ENCODE results near the gene GDF15. TPM values are rescaled to one million over a fixed set of nuclear protein-coding genes. Genes with fewer than 3 reads are reported as not detected.

The GDF15 gene
- total RNA-seq, 4 donors from 2014 or later = 36.3 to 77.0 (median 58.9) TPM

- Histone ChIP-seq H3K9me3 (no peaks in the 10 kb centered on the region), H3K36me3 (no peaks in the 10 kb centered on the region), H3K27me3 (peaks cover 24% of the 10 kb centered on the region), H3K27ac (peak overlapping the region; percentile 87 to 92 (median 88)), H3K4me1 (peaks cover 35 to 51% (median 49%) of the 10 kb centered on the region in 4 donors), H3K4me3 (peak overlapping the region in 1 of 4 donors; percentile 22)
- TF ChIP-seq POLR2A (IDR thresholded peaks at IDR 0.05) (no peak), EP300 (IDR thresholded peaks at IDR 0.05; ENCODE audit: low read depth) (no peak), CTCF (IDR thresholded peaks at IDR 0.05) (no peak), POLR2AphosphoS5 (IDR thresholded peaks at IDR 0.05) (no peak)
- intact Hi-C loops (cut with DNase I; ENCODE audit: low total_unique reads) (loop anchor here (10.0 kb wide), 2 partner anchors 150 to 210 kb away; partner anchors contain the start of gene RAB3A), in situ Hi-C loops (cut with MboI; ENCODE audit: low pct_ligation_motif_present in 1 of 4, low pct_unique_long_range_greater_than_20kb in 1 of 4, low sequenced_read_pairs in 3 of 4) (loop anchor here in 2 of 4 donors (5.0 to 25.0 kb wide), 2 partner anchors 72 to 152 kb away; partner anchors contain the start of genes IQCN (in 1 of the 2) and PGPEP1 (in 1 of the 2))
- no peak for DNase-seq
- 10 to 29% methylated on average over 4 to 11 of the region's 11 CpGs for WGBS, 2 donors (ENCODE audit: low coverage in 1 of 2)
Observed at GRCh38 chr19:18414504-18415177, 28.7 kb downstream of the GDF15 start.

- TF ChIP-seq POLR2AphosphoS5 (IDR thresholded peaks at IDR 0.05) (peak; percentile 40 to 66 (median 58)), POLR2A (IDR thresholded peaks at IDR 0.05) (no peak)
- 35% methylated on average over 25 of the region's 25 CpGs; no CpG with 5 or more reads in 1 of the 2 donors for WGBS, 2 donors (ENCODE audit: low coverage in 1 of 2)
- peaks cover 35 to 56% (median 54%) of the 10 kb centered on the region in 4 donors for H3K4me1 ChIP-seq
- in situ Hi-C loops (cut with MboI; ENCODE audit: low pct_ligation_motif_present in 1 of 4, low pct_unique_long_range_greater_than_20kb in 1 of 4, low sequenced_read_pairs in 3 of 4) (loop anchor here in 1 of 4 donors (25.0 kb wide), 1 partner anchor 153 kb away; the partner anchor contains the start of gene IQCN), intact Hi-C loops (cut with DNase I; ENCODE audit: low total_unique reads) (loop anchor here (10.0 kb wide), 2 partner anchors 151 to 211 kb away; partner anchors contain the start of gene RAB3A)
- H3K27me3 ChIP-seq = peaks cover 24% of the 10 kb centered on the region
- peak overlapping the region in 2 of 4 donors; percentile 5 to 22 for H3K4me3 ChIP-seq
- DNase-seq = peak; percentile 54
- no peaks in the 10 kb centered on the region for H3K9me3 ChIP-seq
- H3K27ac ChIP-seq = peak overlapping the region; percentile 87 to 92 (median 88)
- H3K36me3 ChIP-seq = no peaks in the 10 kb centered on the region
Observed at GRCh38 chr19:18415178-18415867, 29.4 kb downstream of the GDF15 start.

GRCh38 chr19:18416778-18417249 lies 30.9 kb downstream of the GDF15 start:
- peak; percentile 81 for DNase-seq
- intact Hi-C loops (cut with DNase I; ENCODE audit: low total_unique reads) = loop anchor here (10.0 kb wide), 2 partner anchors 152 to 212 kb away; partner anchors contain the start of gene RAB3A
- no peaks in the 10 kb centered on the region for H3K36me3 ChIP-seq
- in situ Hi-C loops (cut with MboI; ENCODE audit: low pct_ligation_motif_present in 1 of 4, low pct_unique_long_range_greater_than_20kb in 1 of 4, low sequenced_read_pairs in 3 of 4) = loop anchor here in 1 of 4 donors (25.0 kb wide), 1 partner anchor 155 kb away; the partner anchor contains the start of gene IQCN
- peak overlapping the region; percentile 87 to 92 (median 88) for H3K27ac ChIP-seq
- H3K4me1 ChIP-seq = peaks cover 35 to 69% (median 64%) of the 10 kb centered on the region in 4 donors
- no peaks in the 10 kb centered on the region for H3K9me3 ChIP-seq
- 0 to 1% methylated on average over 9 to 37 of the region's 44 CpGs for WGBS, 2 donors (ENCODE audit: low coverage in 1 of 2)
- H3K4me3 ChIP-seq = peak overlapping the region; percentile 15 to 35 (median 24)
- peaks cover 24% of the 10 kb centered on the region for H3K27me3 ChIP-seq
- TF ChIP-seq POLR2A (IDR thresholded peaks at IDR 0.05) (peak; percentile 14), POLR2AphosphoS5 (IDR thresholded peaks at IDR 0.05) (peak in 2 of 3 donors; percentile 7 to 12), EP300 (IDR thresholded peaks at IDR 0.05; ENCODE audit: low read depth) (no peak), CTCF (IDR thresholded peaks at IDR 0.05) (no peak)

- WGBS, 2 donors (ENCODE audit: low coverage in 1 of 2) = 1% methylated on average over 20 of the region's 53 CpGs; no CpG with 5 or more reads in 1 of the 2 donors
- in situ Hi-C loops (cut with MboI; ENCODE audit: low pct_ligation_motif_present in 1 of 4, low pct_unique_long_range_greater_than_20kb in 1 of 4, low sequenced_read_pairs in 3 of 4) (loop anchor here in 1 of 4 donors (25.0 kb wide), 1 partner anchor 155 kb away; the partner anchor contains the start of gene IQCN), intact Hi-C loops (cut with DNase I; ENCODE audit: low total_unique reads) (loop anchor here (10.0 kb wide), 2 partner anchors 153 to 213 kb away; partner anchors contain the start of gene RAB3A)
Observed at GRCh38 chr19:18417250-18418028, 31.5 kb downstream of the GDF15 start.

More at GRCh38 chr19:18417250-18418028, 31.5 kb downstream of the GDF15 start:
- H3K4me1 ChIP-seq = peaks cover 35 to 72% (median 64%) of the 10 kb centered on the region in 4 donors
- TF ChIP-seq POLR2A (IDR thresholded peaks at IDR 0.05) = no peak
- TF ChIP-seq EP300 (IDR thresholded peaks at IDR 0.05; ENCODE audit: low read depth) = no peak
- no peak for TF ChIP-seq CTCF (IDR thresholded peaks at IDR 0.05)
- no peak for TF ChIP-seq POLR2AphosphoS5 (IDR thresholded peaks at IDR 0.05)
- DNase-seq = peak; percentile 70
- no peaks in the 10 kb centered on the region for H3K36me3 ChIP-seq
- H3K9me3 ChIP-seq = no peaks in the 10 kb centered on the region
- H3K4me3 ChIP-seq = peak overlapping the region; percentile 15 to 35 (median 24)
- peak overlapping the region; percentile 87 to 92 (median 88) for H3K27ac ChIP-seq
- peaks cover 24% of the 10 kb centered on the region for H3K27me3 ChIP-seq

Data from transverse colon (tissue), 4 donors.